ENCODE data around the gene C1orf226.
A peak's percentile ranks its signal among the peaks of the same experiment; 100 is the strongest.

The C1orf226 gene

DNA sequence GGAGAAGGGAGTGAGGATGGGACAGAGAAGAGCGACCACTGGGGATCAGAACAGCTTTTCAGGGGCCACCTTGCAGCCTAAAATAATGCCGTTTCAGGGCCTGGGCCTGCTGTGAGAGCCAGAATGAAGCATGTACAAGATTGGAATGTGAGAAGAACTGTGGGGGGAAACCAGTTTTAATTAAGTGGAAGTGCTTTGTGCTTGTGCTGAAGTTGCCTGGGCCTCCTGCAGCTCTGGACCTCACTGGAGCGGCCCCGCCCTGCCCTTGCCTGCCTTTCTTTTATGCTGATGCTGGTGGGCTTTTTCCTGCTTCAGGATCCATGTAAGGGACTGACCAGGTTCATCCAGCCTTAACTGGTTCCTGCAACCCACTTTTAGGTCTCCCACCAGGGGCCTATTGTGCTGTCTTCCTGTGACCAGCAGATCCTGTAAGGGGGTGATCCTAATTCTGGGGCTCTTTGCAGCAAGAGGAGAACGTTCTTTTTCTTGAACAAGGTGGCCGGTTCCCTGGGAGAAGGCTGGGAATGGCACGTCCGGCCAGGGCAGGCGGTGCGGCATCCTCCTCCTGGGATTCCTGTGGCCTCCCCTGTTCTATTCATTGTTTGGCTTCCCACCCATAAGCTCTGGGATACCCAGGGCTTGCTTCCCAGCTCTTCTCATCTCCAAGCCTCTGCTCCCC, 3.2 kb downstream of the C1orf226 start:
- no peak overlapping the region for H3K27ac ChIP-seq
- TF ChIP-seq CTCF (conservative IDR thresholded peaks at IDR 0.05) (no peak), ZFX (IDR thresholded peaks at IDR 0.05) (no peak)

GRCh38 chr1:162385280-162385623, 3.7 kb downstream of the C1orf226 start:
- no peak overlapping the region for H3K27ac ChIP-seq
- TF ChIP-seq ZFX (IDR thresholded peaks at IDR 0.05) (no peak), CTCF (conservative IDR thresholded peaks at IDR 0.05) (no peak)

DNA sequence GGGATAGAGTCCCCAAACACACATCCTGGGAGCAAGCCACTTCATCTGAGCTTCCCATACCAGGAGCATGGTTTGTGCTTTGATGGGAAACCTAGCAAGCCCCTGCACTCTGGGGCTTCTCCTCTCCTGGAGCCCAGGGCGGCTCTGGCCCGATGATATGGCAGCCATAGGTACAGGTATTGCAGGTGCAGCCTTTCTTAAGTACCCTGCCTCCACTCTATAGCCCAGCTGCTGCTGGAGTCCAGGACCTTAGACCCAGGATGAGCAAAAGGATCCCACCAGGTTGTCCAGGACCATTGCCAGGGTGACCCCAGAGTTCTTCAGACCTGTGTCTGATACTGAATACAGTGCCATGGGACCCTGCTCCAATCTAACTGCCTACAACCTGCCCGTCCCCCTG, 4.2 kb downstream of the C1orf226 start:
- no peak overlapping the region for H3K27ac ChIP-seq
- TF ChIP-seq CTCF (conservative IDR thresholded peaks at IDR 0.05), result no peak
- no peak for TF ChIP-seq ZFX (IDR thresholded peaks at IDR 0.05)

GRCh38 chr1:162386292-162387225, 5.0 kb downstream of the C1orf226 start:
- H3K27ac ChIP-seq, result no peak overlapping the region
- TF ChIP-seq CTCF (conservative IDR thresholded peaks at IDR 0.05) (no peak), ZFX (IDR thresholded peaks at IDR 0.05) (no peak)

GRCh38 chr1:162387226-162388082, 5.9 kb downstream of the C1orf226 start:
- H3K27ac ChIP-seq, result no peak overlapping the region
- TF ChIP-seq ZFX (IDR thresholded peaks at IDR 0.05) (no peak), CTCF (conservative IDR thresholded peaks at IDR 0.05) (no peak)

- no peak for TF ChIP-seq CTCF (conservative IDR thresholded peaks at IDR 0.05)
- no peak for TF ChIP-seq ZFX (IDR thresholded peaks at IDR 0.05)
- peak overlapping the region; percentile 5; the same call in 1 of the 2 replicates for H3K27ac ChIP-seq
These were observed 6.6 kb downstream of the C1orf226 start for GRCh38 chr1:162388083-162388594.

Data from C4-2B (cell line).